ENCODE data around the gene SLC39A6.

DNA sequence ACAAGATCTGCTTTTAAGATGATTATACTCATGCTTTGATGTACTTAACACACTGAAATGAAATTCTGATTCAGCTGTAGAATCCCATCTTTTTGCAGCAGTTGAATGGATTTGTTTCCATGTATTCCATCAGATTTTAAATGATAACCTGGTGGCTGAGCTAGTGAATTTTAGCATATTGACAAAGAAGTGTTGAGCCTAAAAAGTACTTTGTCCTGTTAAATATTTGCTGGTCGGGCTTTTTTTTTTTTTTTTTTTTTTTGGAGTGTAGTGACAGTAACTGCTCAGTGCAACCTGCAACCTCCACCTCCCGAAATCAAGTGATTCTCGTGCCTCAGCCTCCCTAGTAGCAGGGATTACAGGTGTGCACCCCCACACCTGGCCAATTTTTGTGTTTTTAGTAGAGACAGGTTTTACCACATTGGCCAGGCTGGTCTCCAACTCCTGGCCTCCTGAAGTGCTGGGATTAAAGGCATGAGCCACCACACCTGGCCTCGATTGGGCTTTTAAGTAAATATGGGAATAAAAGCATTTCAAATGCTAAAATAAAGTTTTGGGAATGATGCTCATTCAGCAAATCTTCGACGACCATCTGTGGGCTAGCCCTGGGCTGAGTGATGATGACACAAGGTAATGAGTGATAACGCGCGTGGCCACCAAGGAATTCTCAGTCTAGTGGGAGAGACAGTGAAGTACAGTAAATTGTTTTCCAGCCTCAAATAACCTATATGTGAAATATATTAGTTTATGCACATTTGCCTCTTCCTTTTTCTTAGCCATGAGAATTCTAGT, 2.7 kb upstream of the SLC39A6 start:
- TF ChIP-seq CTCF (IDR thresholded peaks at IDR 0.05) (no peak), POLR2AphosphoS5 (IDR thresholded peaks at IDR 0.05; ENCODE audit: low read depth, low read length) (no peak), TCF7L2 (IDR thresholded peaks at IDR 0.05; ENCODE audit: low read depth, low read length) (no peak)
- TF ChIP-seq, protein P1, sequence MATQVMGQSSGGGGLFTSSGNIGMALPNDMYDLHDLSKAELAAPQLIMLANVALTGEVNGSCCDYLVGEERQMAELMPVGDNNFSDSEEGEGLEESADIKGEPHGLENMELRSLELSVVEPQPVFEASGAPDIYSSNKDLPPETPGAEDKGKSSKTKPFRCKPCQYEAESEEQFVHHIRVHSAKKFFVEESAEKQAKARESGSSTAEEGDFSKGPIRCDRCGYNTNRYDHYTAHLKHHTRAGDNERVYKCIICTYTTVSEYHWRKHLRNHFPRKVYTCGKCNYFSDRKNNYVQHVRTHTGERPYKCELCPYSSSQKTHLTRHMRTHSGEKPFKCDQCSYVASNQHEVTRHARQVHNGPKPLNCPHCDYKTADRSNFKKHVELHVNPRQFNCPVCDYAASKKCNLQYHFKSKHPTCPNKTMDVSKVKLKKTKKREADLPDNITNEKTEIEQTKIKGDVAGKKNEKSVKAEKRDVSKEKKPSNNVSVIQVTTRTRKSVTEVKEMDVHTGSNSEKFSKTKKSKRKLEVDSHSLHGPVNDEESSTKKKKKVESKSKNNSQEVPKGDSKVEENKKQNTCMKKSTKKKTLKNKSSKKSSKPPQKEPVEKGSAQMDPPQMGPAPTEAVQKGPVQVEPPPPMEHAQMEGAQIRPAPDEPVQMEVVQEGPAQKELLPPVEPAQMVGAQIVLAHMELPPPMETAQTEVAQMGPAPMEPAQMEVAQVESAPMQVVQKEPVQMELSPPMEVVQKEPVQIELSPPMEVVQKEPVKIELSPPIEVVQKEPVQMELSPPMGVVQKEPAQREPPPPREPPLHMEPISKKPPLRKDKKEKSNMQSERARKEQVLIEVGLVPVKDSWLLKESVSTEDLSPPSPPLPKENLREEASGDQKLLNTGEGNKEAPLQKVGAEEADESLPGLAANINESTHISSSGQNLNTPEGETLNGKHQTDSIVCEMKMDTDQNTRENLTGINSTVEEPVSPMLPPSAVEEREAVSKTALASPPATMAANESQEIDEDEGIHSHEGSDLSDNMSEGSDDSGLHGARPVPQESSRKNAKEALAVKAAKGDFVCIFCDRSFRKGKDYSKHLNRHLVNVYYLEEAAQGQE (IDR thresholded peaks at IDR 0.05; ENCODE audit: insufficient read depth in 1 of 2, low read depth in 2 of 2, low read length in 1 of 2), result no peak

Measured in Panc1 (cell line).